ENCODE data around the gene PRB4. TPM values are rescaled to one million over a fixed set of nuclear protein-coding genes. Genes with fewer than 3 reads are reported as not detected.

PRB4 gene
- total and polyA plus RNA-seq, 2 donors (not counting 1 experiment from before 2014, with no cell fraction given) = not detected

DNA sequence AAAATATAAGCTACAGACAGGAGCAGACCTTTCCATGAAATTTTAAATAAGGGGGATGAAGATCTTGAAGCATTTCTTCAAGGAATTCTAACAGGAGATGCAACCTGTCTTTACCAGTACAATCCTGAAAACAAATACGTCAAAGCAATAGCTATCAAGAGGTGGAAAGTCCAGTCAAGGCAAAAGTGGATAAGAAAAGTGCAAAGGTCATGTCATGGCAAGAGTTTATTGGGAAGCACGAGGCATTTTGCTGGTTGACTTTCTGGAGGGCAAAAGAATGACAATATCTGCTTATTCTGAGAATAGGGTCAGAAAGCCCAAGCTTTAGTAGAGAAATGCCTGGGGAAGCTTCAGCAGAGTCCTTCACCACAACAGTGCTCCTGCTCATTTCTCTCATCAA is 34.3 kb upstream of the PRB4 start:
- no peak overlapping the region for H3K9ac ChIP-seq (ENCODE audit: low read length)
- no peaks in the 10 kb centered on the region for H3K4me1 Mint-ChIP-seq
- intact Hi-C loops (cut with micrococcal nuclease) = no loop called here
- no peak overlapping the region for H3K27ac Mint-ChIP-seq
- no peaks in the 10 kb centered on the region for H3K36me3 ChIP-seq (replicated peaks in 1 of 2; ENCODE audit: control extremely low read depth in 1 of 2, control insufficient read depth in 1 of 2, extremely low read depth in 1 of 2, insufficient read depth in 2 of 2, low read length in 1 of 2)
- ChIA-PET POLR2A (no interaction called here), CTCF (no interaction called here)
- ATAC-seq (ENCODE audit: low read depth) = no peak
- no peaks in the 10 kb centered on the region for H3K4me1 ChIP-seq (ENCODE audit: control insufficient read depth in 2 of 2, insufficient read depth in 2 of 2, low read length in 2 of 2)
- H3K4me3 ChIP-seq (ENCODE audit: control extremely low read depth in 1 of 5, extremely low read depth in 1 of 5, insufficient read depth in 1 of 5, low read depth in 2 of 5, low read length in 4 of 5) = no peak overlapping the region
- no peaks in the 10 kb centered on the region for H4K20me1 ChIP-seq (ENCODE audit: control insufficient read depth, insufficient read depth, low read length, poor library complexity, severe bottlenecking)
- no peaks in the 10 kb centered on the region for H3K79me2 ChIP-seq (ENCODE audit: control insufficient read depth, insufficient read depth, low read length)
- H3K9me3 Mint-ChIP-seq (ENCODE audit: insufficient read depth) = peaks cover 3% of the 10 kb centered on the region
- TF ChIP-seq, protein P1, sequence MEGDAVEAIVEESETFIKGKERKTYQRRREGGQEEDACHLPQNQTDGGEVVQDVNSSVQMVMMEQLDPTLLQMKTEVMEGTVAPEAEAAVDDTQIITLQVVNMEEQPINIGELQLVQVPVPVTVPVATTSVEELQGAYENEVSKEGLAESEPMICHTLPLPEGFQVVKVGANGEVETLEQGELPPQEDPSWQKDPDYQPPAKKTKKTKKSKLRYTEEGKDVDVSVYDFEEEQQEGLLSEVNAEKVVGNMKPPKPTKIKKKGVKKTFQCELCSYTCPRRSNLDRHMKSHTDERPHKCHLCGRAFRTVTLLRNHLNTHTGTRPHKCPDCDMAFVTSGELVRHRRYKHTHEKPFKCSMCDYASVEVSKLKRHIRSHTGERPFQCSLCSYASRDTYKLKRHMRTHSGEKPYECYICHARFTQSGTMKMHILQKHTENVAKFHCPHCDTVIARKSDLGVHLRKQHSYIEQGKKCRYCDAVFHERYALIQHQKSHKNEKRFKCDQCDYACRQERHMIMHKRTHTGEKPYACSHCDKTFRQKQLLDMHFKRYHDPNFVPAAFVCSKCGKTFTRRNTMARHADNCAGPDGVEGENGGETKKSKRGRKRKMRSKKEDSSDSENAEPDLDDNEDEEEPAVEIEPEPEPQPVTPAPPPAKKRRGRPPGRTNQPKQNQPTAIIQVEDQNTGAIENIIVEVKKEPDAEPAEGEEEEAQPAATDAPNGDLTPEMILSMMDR (IDR thresholded peaks at IDR 0.05) = no peak
- no peak for TF ChIP-seq EZH2 (IDR thresholded peaks at IDR 0.05; ENCODE audit: borderline replicate concordance, insufficient read depth, low read depth, low read length, poor library complexity, severe bottlenecking)
- no peak overlapping the region for H3K4me2 ChIP-seq (replicated peaks; ENCODE audit: low read depth, low read length, poor library complexity, severe bottlenecking)
- no peaks in the 10 kb centered on the region for H3K27me3 Mint-ChIP-seq
- peaks cover 0 to 5% (median 3%) of the 10 kb centered on the region in 3 donors for H3K9me3 ChIP-seq (ENCODE audit: control extremely low read depth in 1 of 3, control insufficient read depth in 2 of 3, insufficient read depth in 1 of 3, low read length in 2 of 3)
- WGBS (ENCODE audit: insufficient coverage) = 69% methylated on average over 2 of the region's 2 CpGs
- no peak for DNase-seq
- H3K27ac ChIP-seq (ENCODE audit: low read length in 2 of 2) = no peak overlapping the region
- H3K27me3 ChIP-seq (replicated peaks in 1 of 4; ENCODE audit: control extremely low read depth in 1 of 4, control insufficient read depth in 3 of 4, insufficient read depth in 4 of 4, low read length in 3 of 4) = no peaks in the 10 kb centered on the region
- H2AFZ ChIP-seq (ENCODE audit: insufficient read depth, low read depth, low read length, poor library complexity, severe bottlenecking) = no peak overlapping the region
- H3K4me3 Mint-ChIP-seq = no peak overlapping the region

DNA sequence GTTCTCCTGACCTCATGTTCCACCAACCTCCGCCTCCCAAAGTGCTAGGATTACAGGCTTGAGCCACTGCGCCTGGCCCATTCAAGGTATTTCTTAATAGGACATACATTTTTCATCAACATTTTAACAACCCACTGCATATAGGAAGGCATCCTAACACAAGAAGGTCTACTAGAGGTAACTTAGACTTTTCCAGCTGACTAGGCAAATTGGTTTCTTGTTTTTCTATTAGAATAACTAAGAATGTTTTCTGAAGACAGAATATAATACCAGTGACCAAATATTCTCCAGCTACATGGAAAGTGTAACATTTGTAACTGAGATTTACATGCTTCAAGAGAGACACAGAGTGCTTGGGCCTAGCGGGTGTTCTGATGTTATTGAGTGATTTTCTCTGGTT is 14.2 kb upstream of the PRB4 start:
- Histone ChIP-seq H3K9ac (ENCODE audit: low read length) (no peak overlapping the region), H3K79me2 (ENCODE audit: control insufficient read depth, insufficient read depth, low read length) (no peaks in the 10 kb centered on the region), H2AFZ (ENCODE audit: insufficient read depth, low read depth, low read length, poor library complexity, severe bottlenecking) (no peak overlapping the region), H3K4me3 (ENCODE audit: control extremely low read depth in 1 of 5, extremely low read depth in 1 of 5, insufficient read depth in 1 of 5, low read depth in 2 of 5, low read length in 4 of 5) (no peak overlapping the region), H3K27me3 (replicated peaks in 1 of 4; ENCODE audit: control extremely low read depth in 1 of 4, control insufficient read depth in 3 of 4, insufficient read depth in 4 of 4, low read length in 3 of 4) (no peaks in the 10 kb centered on the region), H3K27ac (ENCODE audit: low read length in 2 of 2) (no peak overlapping the region), H3K36me3 (replicated peaks in 1 of 2; ENCODE audit: control extremely low read depth in 1 of 2, control insufficient read depth in 1 of 2, extremely low read depth in 1 of 2, insufficient read depth in 2 of 2, low read length in 1 of 2) (no peaks in the 10 kb centered on the region), H4K20me1 (ENCODE audit: control insufficient read depth, insufficient read depth, low read length, poor library complexity, severe bottlenecking) (no peaks in the 10 kb centered on the region), H3K9me3 (ENCODE audit: control extremely low read depth in 1 of 3, control insufficient read depth in 2 of 3, insufficient read depth in 1 of 3, low read length in 2 of 3) (no peaks in the 10 kb centered on the region), H3K4me1 (ENCODE audit: control insufficient read depth in 2 of 2, insufficient read depth in 2 of 2, low read length in 2 of 2) (no peaks in the 10 kb centered on the region), H3K4me2 (replicated peaks; ENCODE audit: low read depth, low read length, poor library complexity, severe bottlenecking) (no peak overlapping the region)
- Mint-ChIP-seq H3K27ac (no peak overlapping the region), H3K27me3 (no peaks in the 10 kb centered on the region), H3K9me3 (ENCODE audit: insufficient read depth) (peaks cover 6% of the 10 kb centered on the region), H3K4me3 (no peak overlapping the region), H3K4me1 (no peaks in the 10 kb centered on the region)
- no peak for ATAC-seq (ENCODE audit: low read depth)
- DNase-seq = no peak
- ChIA-PET POLR2A (no interaction called here), CTCF (no interaction called here)
- intact Hi-C loops (cut with micrococcal nuclease) = no loop called here
- TF ChIP-seq EZH2 (IDR thresholded peaks at IDR 0.05; ENCODE audit: borderline replicate concordance, insufficient read depth, low read depth, low read length, poor library complexity, severe bottlenecking) = no peak
- TF ChIP-seq, protein P1 (IDR thresholded peaks at IDR 0.05) = no peak
- 85% methylated on average over 2 of the region's 3 CpGs for whole genome bisulfite sequencing (ENCODE audit: insufficient coverage)
